GM23338 (cell line): Measurements from ENCODE around the gene TMEM59. TPM values are rescaled to one million over a fixed set of nuclear protein-coding genes. Genes with fewer than 3 reads are reported as not detected.

Experiments
- ATAC-seq: fragments of 200-7000 bp; cut with Tn5 transposase; 3 replicates; pipeline ENCODE4 v1.9.1; 2020
- DNase-seq: peaks from one replicate; pipeline ENCODE4 v3.0.0-alpha.2; 2015; ENCODE audit warnings: low spot score
- H2AFZ ChIP-seq: fragments of 200-600 bp; sonication (generic); 2 replicates; pipeline ENCODE4 v1.8.0; 2016; ENCODE audit warnings: antibody characterized with exemption, mild to moderate bottlenecking, moderate library complexity
- H3F3A ChIP-seq: fragments of 200-600 bp; sonication (generic); replicated peaks from 2 replicates; pipeline ENCODE4 v1.8.0; 2017; ENCODE audit warnings: antibody characterized with exemption, mixed run types, low read depth
- H3K27ac ChIP-seq: fragments of 200-600 bp; sonication (generic); 2 replicates; pipeline ENCODE4 v1.6.1; 2016; ENCODE audit warnings: low read depth
- H3K27me3 ChIP-seq: fragments of 200-600 bp; sonication (generic); 2 replicates; pipeline ENCODE4 v1.8.0; 2016; ENCODE audit warnings: mild to moderate bottlenecking, mixed run types, moderate library complexity; ENCODE audit not compliant: insufficient read depth
- H3K36me3 ChIP-seq: fragments of 200-600 bp; sonication (generic); 2 replicates; pipeline ENCODE4 v1.8.0; 2016; ENCODE audit warnings: mild to moderate bottlenecking; ENCODE audit not compliant: insufficient read depth
- H3K4me1 ChIP-seq: fragments of 200-600 bp; sonication (generic); 2 replicates; pipeline ENCODE4 v1.8.0; 2016; ENCODE audit warnings: mild to moderate bottlenecking, moderate library complexity; ENCODE audit not compliant: insufficient read depth
- H3K4me2 ChIP-seq: fragments of 200-600 bp; sonication (generic); 2 replicates; pipeline ENCODE4 v1.7.1; 2017; ENCODE audit warnings: mixed run types
- H3K4me3 ChIP-seq: fragments of 200-600 bp; sonication (generic); 2 replicates; pipeline ENCODE4 v1.6.1; 2016; ENCODE audit warnings: mixed run types
- H3K79me2 ChIP-seq: fragments of 200-600 bp; sonication (generic); replicated peaks from 2 replicates; pipeline ENCODE4 v1.8.0; 2017; ENCODE audit warnings: mild to moderate bottlenecking; ENCODE audit not compliant: insufficient read depth
- H3K9me2 ChIP-seq: fragments of 200-600 bp; sonication (generic); 2 replicates; pipeline ENCODE4 v1.8.0; 2017; ENCODE audit not compliant: insufficient read depth
- H4K20me1 ChIP-seq: fragments of 200-600 bp; sonication (generic); replicated peaks from 2 replicates; pipeline ENCODE4 v1.8.0; 2017; ENCODE audit warnings: mild to moderate bottlenecking; ENCODE audit not compliant: insufficient read depth
- H3K27ac Mint-ChIP-seq: 2 replicates; pipeline ENCODE4 v1.8.0; 2020; ENCODE audit warnings: inconsistent platforms, mild to moderate bottlenecking, moderate library complexity, mixed read lengths
- H3K27me3 Mint-ChIP-seq: 3 replicates; pipeline ENCODE4 v1.8.0; 2022; ENCODE audit warnings: low read depth, mild to moderate bottlenecking, moderate library complexity, mixed read lengths, inconsistent platforms; ENCODE audit not compliant: insufficient read depth, poor library complexity
- H3K36me3 Mint-ChIP-seq: 3 replicates; pipeline ENCODE4 v1.8.0; 2021; ENCODE audit warnings: low read depth, mild to moderate bottlenecking, inconsistent platforms, moderate library complexity, mixed read lengths
- H3K4me1 Mint-ChIP-seq: 3 replicates; pipeline ENCODE4 v1.8.0; 2020; ENCODE audit warnings: mild to moderate bottlenecking, inconsistent platforms, mixed read lengths
- H3K4me3 Mint-ChIP-seq: 3 replicates; pipeline ENCODE4 v1.8.0; 2021; ENCODE audit warnings: moderate library complexity, mild to moderate bottlenecking, inconsistent platforms, mixed read lengths
- H3K9me3 Mint-ChIP-seq: 3 replicates; pipeline ENCODE4 v1.8.0; 2020; ENCODE audit warnings: moderate library complexity, mild to moderate bottlenecking, inconsistent platforms, mixed read lengths
- CTCF ChIP-seq, 2 experiments: fragments of 200-600 bp in 1 of 2; sonication (generic) in 1 of 2; conservative IDR thresholded peaks; 2 replicates each; pipeline versions ENCODE4 v1.5.1 to v1.6.1; 2016 to 2017; ENCODE audit warnings: antibody characterized with exemption in 2 of 2, low read depth in 2 of 2, mild to moderate bottlenecking in 2 of 2, moderate library complexity in 1 of 2
- EZH2 ChIP-seq: fragments of 200-600 bp; sonication (generic); IDR thresholded peaks from one replicate; pipeline ENCODE4 v1.8.0; 2017; ENCODE audit warnings: antibody characterized with exemption, mild to moderate bottlenecking, low read depth; ENCODE audit not compliant: unreplicated experiment
- EZH2phosphoT487 ChIP-seq: fragments of 200-600 bp; sonication (generic); IDR thresholded peaks from one replicate; pipeline ENCODE4 v1.8.1; 2018; ENCODE audit warnings: antibody characterized with exemption; ENCODE audit not compliant: unreplicated experiment
- JUNB ChIP-seq: IDR thresholded peaks from one replicate; pipeline ENCODE4 v1.6.1; 2016; ENCODE audit warnings: antibody characterized with exemption; ENCODE audit not compliant: unreplicated experiment
- POLR2AphosphoS5 ChIP-seq: IDR thresholded peaks from 2 replicates; pipeline ENCODE4 v1.6.1; 2016; ENCODE audit warnings: antibody characterized with exemption, low read depth
- REST ChIP-seq: IDR thresholded peaks from one replicate; pipeline ENCODE4 v1.6.1; 2018; ENCODE audit warnings: antibody characterized with exemption; ENCODE audit not compliant: unreplicated experiment
- STAT1 ChIP-seq: IDR thresholded peaks from one replicate; pipeline ENCODE4 v1.6.1; 2016; ENCODE audit warnings: antibody characterized with exemption; ENCODE audit not compliant: unreplicated experiment
- ZNF114 ChIP-seq: fragments of 250-450 bp; sonication (Bioruptor Pico); IDR thresholded peaks from 2 replicates; pipeline ENCODE4 v1.5.0; 2020; ENCODE audit warnings: mild to moderate bottlenecking, moderate library complexity
- ZNF331 ChIP-seq: fragments of 250-450 bp; sonication (Bioruptor Pico); IDR thresholded peaks from 2 replicates; pipeline ENCODE4 v1.5.0; 2020; ENCODE audit warnings: low read depth, mild to moderate bottlenecking, moderate library complexity
- ZNF462 ChIP-seq: fragments of 250-450 bp; sonication (Bioruptor Pico); IDR thresholded peaks from 2 replicates; pipeline ENCODE4 v1.5.0; 2020; ENCODE audit warnings: mild to moderate bottlenecking, moderate library complexity
- polyA plus RNA-seq: library from polyadenylated mRNA; unstranded; fragments of >200 nt; fragmentation: Nextera tagmentation; extraction: Ambion mirVana; gene quantifications from 2 replicates; pipeline ENCODE4 v1.2.1, GENCODE V29; 2016
- total RNA-seq: library from RNA; depleted of rRNA; stranded (reverse); fragments of >200 nt; shearing (Covaris generic); gene quantifications from 2 replicates; pipeline ENCODE4 v1.2.3, GENCODE V29; 2014

Gene TMEM59
- total and polyA plus RNA-seq, 2 experiments from 2014 or later = 81.9 to 132 TPM

- TF ChIP-seq JUNB = no peak
- TF ChIP-seq ZNF331 (CRISPR knock-in tag) = no peak
Measured at GRCh38 chr1:54099061-54099610, 46.1 kb upstream of the TMEM59 start (continued).

- Histone ChIP-seq H2AFZ (no peak overlapping the region), H3K9me2 (no peaks in the 10 kb centered on the region), H4K20me1 (no peaks in the 10 kb centered on the region), H3K4me2 (no peak overlapping the region), H3K4me1 (0 out of 2 replicates have a peak, but pooled peaks cover 4% of the 10 kb centered on the region), H3K79me2 (no peaks in the 10 kb centered on the region), H3K27me3 (no peaks in the 10 kb centered on the region), H3K36me3 (no peaks in the 10 kb centered on the region), H3K4me3 (no peak overlapping the region), H3F3A (no peaks in the 10 kb centered on the region), H3K27ac (no peak overlapping the region)
- Mint-ChIP-seq H3K36me3 (no peaks in the 10 kb centered on the region), H3K4me1 (peaks cover 10% of the 10 kb centered on the region), H3K27ac (no peak overlapping the region), H3K9me3 (no peaks in the 10 kb centered on the region), H3K4me3 (no peak overlapping the region), H3K27me3 (no peaks in the 10 kb centered on the region)
- TF ChIP-seq EZH2phosphoT487 (no peak), STAT1 (no peak), REST (no peak), CTCF (conservative IDR thresholded peaks at IDR 0.05; ENCODE audit: low read depth in 2 of 2) (no peak), POLR2AphosphoS5 (no peak), JUNB (no peak), ZNF114 (no peak), ZNF462 (CRISPR knock-in tag) (no peak), EZH2 (no peak)
- DNase-seq (no peak), ATAC-seq (peak; percentile 63)
Measured at GRCh38 chr1:54096877-54097240, 43.9 kb upstream of the TMEM59 start.
